Smooth muscle cell (in vitro differentiated cells): ENCODE measurements around the gene CEMP1. TPM values are rescaled to one million over a fixed set of nuclear protein-coding genes. Genes with fewer than 3 reads are reported as not detected.

Experiments
- DNase-seq: peaks from one replicate; lab custom pipeline; 2025; ENCODE audit not compliant: unreplicated experiment; lab: John Stamatoyannopoulos, UW
- H2AFZ ChIP-seq: fragments of 200-600 bp; sonication (generic); 2 replicates; pipeline ENCODE4 v1.6.0; 2016; ENCODE audit warnings: antibody characterized with exemption, low read depth, mild to moderate bottlenecking
- H3F3A ChIP-seq: fragments of 200-600 bp; sonication (generic); 2 replicates; pipeline ENCODE4 v1.6.0; 2017; ENCODE audit warnings: antibody characterized with exemption, low read depth
- H3K27ac ChIP-seq: fragments of 200-600 bp; sonication (generic); 2 replicates; pipeline ENCODE4 v1.5.1; 2016; ENCODE audit warnings: low read depth, mild to moderate bottlenecking
- H3K27me3 ChIP-seq: fragments of 200-600 bp; sonication (generic); 2 replicates; pipeline ENCODE4 v1.6.1; 2016; ENCODE audit warnings: low read depth, mild to moderate bottlenecking
- H3K36me3 ChIP-seq: fragments of 200-600 bp; sonication (generic); 2 replicates; pipeline ENCODE4 v1.5.1; 2016; ENCODE audit warnings: low read depth
- H3K4me1 ChIP-seq: fragments of 200-600 bp; sonication (generic); 2 replicates; pipeline ENCODE4 v1.5.1; 2016; ENCODE audit warnings: low read depth
- H3K4me2 ChIP-seq: fragments of 200-600 bp; sonication (generic); 2 replicates; pipeline ENCODE4 v1.6.0; 2016; ENCODE audit warnings: mild to moderate bottlenecking
- H3K4me3 ChIP-seq: fragments of 200-600 bp; sonication (generic); 2 replicates; pipeline ENCODE4 v1.5.1; 2016; ENCODE audit warnings: mild to moderate bottlenecking
- H3K79me2 ChIP-seq: fragments of 200-600 bp; sonication (generic); 2 replicates; pipeline ENCODE4 v1.6.0; 2016; ENCODE audit warnings: low read depth, mild to moderate bottlenecking
- H3K9ac ChIP-seq: fragments of 200-600 bp; sonication (generic); 2 replicates; pipeline ENCODE4 v1.6.0; 2016; ENCODE audit warnings: low read depth
- H3K9me3 ChIP-seq: fragments of 200-600 bp; sonication (generic); replicated peaks from 2 replicates; pipeline ENCODE4 v1.5.1; 2016; ENCODE audit warnings: low read depth
- H4K20me1 ChIP-seq: fragments of 200-600 bp; sonication (generic); 2 replicates; pipeline ENCODE4 v1.6.0; 2016; ENCODE audit warnings: low read depth
- CTCF ChIP-seq: fragments of 200-600 bp; sonication (generic); IDR thresholded peaks from 2 replicates; pipeline ENCODE4 v1.5.1; 2017; ENCODE audit warnings: borderline replicate concordance, mild to moderate bottlenecking, antibody characterized with exemption; ENCODE audit not compliant: insufficient read depth, poor library complexity, severe bottlenecking
- WGBS: methylation state at CpG from one replicate; pipeline ENCODE4 v1.1.7; 2016; ENCODE audit warnings: low lambda C conversion rate; 5-methylcytosine and 5-hydroxymethylcytosine counted together
- polyA plus RNA-seq: library from polyadenylated mRNA; unstranded; fragments of >200 nt; fragmentation: Nextera tagmentation; extraction: Ambion mirVana; gene quantifications from 2 replicates; pipeline ENCODE4 v1.2.1, GENCODE V29; 2016
- total RNA-seq: library from RNA; depleted of rRNA; stranded (reverse); fragments of >200 nt; gene quantifications from 2 replicates; pipeline ENCODE4 v1.2.3, GENCODE V29; 2014

The CEMP1 gene
- total and polyA plus RNA-seq, 2 experiments from 2014 or later = 1.7 TPM; not detected in 1

GRCh38 chr16:2530629-2531318 lies 434 bp downstream of the CEMP1 start:
- H3K4me2 ChIP-seq = peak overlapping the region; percentile 94

GRCh38 chr16:2529961-2530628 lies 1.1 kb downstream of the CEMP1 start:
- H3K27me3 ChIP-seq = no peaks in the 10 kb centered on the region
- no peaks in the 10 kb centered on the region for H3K36me3 ChIP-seq
- no peak for DNase-seq
- no peaks in the 10 kb centered on the region for H3K9me3 ChIP-seq
- no peak overlapping the region for H3K27ac ChIP-seq
- no peak overlapping the region for H3K4me2 ChIP-seq
- no peaks in the 10 kb centered on the region for H3K79me2 ChIP-seq
- H4K20me1 ChIP-seq = no peaks in the 10 kb centered on the region
- TF ChIP-seq CTCF = no peak
- 93% methylated on average over 15 of the region's 15 CpGs for whole genome bisulfite sequencing
- H2AFZ ChIP-seq = no peak overlapping the region
- H3F3A ChIP-seq = peaks cover 7% of the 10 kb centered on the region
- no peak overlapping the region for H3K4me3 ChIP-seq
- H3K9ac ChIP-seq = no peak overlapping the region
- H3K4me1 ChIP-seq = peaks cover 6% of the 10 kb centered on the region

More at GRCh38 chr16:2530629-2531318, 434 bp downstream of the CEMP1 start:
- Histone ChIP-seq H3F3A (peaks cover 9% of the 10 kb centered on the region), H3K4me1 (peaks cover 6% of the 10 kb centered on the region), H3K9me3 (no peaks in the 10 kb centered on the region), H3K4me3 (no peak overlapping the region), H3K36me3 (no peaks in the 10 kb centered on the region), H3K79me2 (no peaks in the 10 kb centered on the region), H3K27ac (peak overlapping the region; percentile 65), H4K20me1 (no peaks in the 10 kb centered on the region), H3K27me3 (no peaks in the 10 kb centered on the region), H3K9ac (peak overlapping the region; percentile 74), H2AFZ (no peak overlapping the region)
- TF ChIP-seq CTCF = no peak
- 92% methylated on average over 14 of the region's 14 CpGs for WGBS
- no peak for DNase-seq

- H3K36me3 ChIP-seq = no peaks in the 10 kb centered on the region
- no peaks in the 10 kb centered on the region for H4K20me1 ChIP-seq
- H3K4me3 ChIP-seq = no peak overlapping the region
- H3K9ac ChIP-seq = no peak overlapping the region
- no peak overlapping the region for H3K4me2 ChIP-seq
- H3K79me2 ChIP-seq = no peaks in the 10 kb centered on the region
- no peak overlapping the region for H2AFZ ChIP-seq
- H3F3A ChIP-seq = peaks cover 7% of the 10 kb centered on the region
- TF ChIP-seq CTCF = peak; percentile 7
- no peak overlapping the region for H3K27ac ChIP-seq
- no peaks in the 10 kb centered on the region for H3K9me3 ChIP-seq
- no peaks in the 10 kb centered on the region for H3K27me3 ChIP-seq
- peaks cover 6% of the 10 kb centered on the region for H3K4me1 ChIP-seq
- DNase-seq = no peak
- 98% methylated on average over 25 of the region's 32 CpGs for WGBS
Measured at GRCh38 chr16:2529061-2529931, 1.9 kb downstream of the CEMP1 start.
